Measurements from ENCODE around the gene CHCHD6. TPM values are rescaled to one million over a fixed set of nuclear protein-coding genes. Genes with fewer than 3 reads are reported as not detected.

The CHCHD6 gene
- total RNA-seq, 2 donors from 2014 or later: 8.4 to 10.9 TPM

- Histone ChIP-seq H3K27me3 (no peaks in the 10 kb centered on the region), H3K9me3 (no peaks in the 10 kb centered on the region)
- DNase-seq (ENCODE audit: low spot score): peak; percentile 52
Observed at GRCh38 chr3:126834596-126835471, 130.8 kb downstream of the CHCHD6 start.

GRCh38 chr3:126835472-126836219 lies 131.6 kb downstream of the CHCHD6 start:
- Histone ChIP-seq H3K4me1 (no peaks in the 10 kb centered on the region), H3K4me3 (no peak overlapping the region), H3K9me3 (no peaks in the 10 kb centered on the region), H3K27me3 (no peaks in the 10 kb centered on the region), H3K36me3 (no peaks in the 10 kb centered on the region), H3K27ac (no peak overlapping the region)
- peak; percentile 42 for DNase-seq (ENCODE audit: low spot score)
- no peak for TF ChIP-seq CTCF (IDR thresholded peaks at IDR 0.05)

More at GRCh38 chr3:126834596-126835471, 130.8 kb downstream of the CHCHD6 start:
- Histone ChIP-seq H3K36me3 (no peaks in the 10 kb centered on the region), H3K4me3 (no peak overlapping the region), H3K27ac (no peak overlapping the region), H3K4me1 (no peaks in the 10 kb centered on the region)
- TF ChIP-seq CTCF (IDR thresholded peaks at IDR 0.05): no peak

GRCh38 chr3:126836220-126836860 lies 132.3 kb downstream of the CHCHD6 start:
- H3K36me3 ChIP-seq: no peaks in the 10 kb centered on the region
- H3K4me3 ChIP-seq: no peak overlapping the region
- H3K27me3 ChIP-seq: no peaks in the 10 kb centered on the region
- H3K27ac ChIP-seq: no peak overlapping the region
- H3K9me3 ChIP-seq: no peaks in the 10 kb centered on the region
- peak; percentile 28 for DNase-seq (ENCODE audit: low spot score)
- TF ChIP-seq CTCF (IDR thresholded peaks at IDR 0.05): no peak
- H3K4me1 ChIP-seq: no peaks in the 10 kb centered on the region

GRCh38 chr3:126837773-126838172 lies 133.7 kb downstream of the CHCHD6 start:
- DNase-seq (ENCODE audit: low spot score): no peak
- Histone ChIP-seq H3K4me3 (no peak overlapping the region), H3K9me3 (no peaks in the 10 kb centered on the region), H3K36me3 (no peaks in the 10 kb centered on the region), H3K27ac (no peak overlapping the region), H3K4me1 (no peaks in the 10 kb centered on the region), H3K27me3 (no peaks in the 10 kb centered on the region)
- TF ChIP-seq CTCF (IDR thresholded peaks at IDR 0.05): no peak

GRCh38 chr3:126845920-126846715 lies 142.1 kb downstream of the CHCHD6 start:
- no peaks in the 10 kb centered on the region for H3K27me3 ChIP-seq
- no peak for TF ChIP-seq CTCF (IDR thresholded peaks at IDR 0.05)
- H3K36me3 ChIP-seq: no peaks in the 10 kb centered on the region
- no peak overlapping the region for H3K27ac ChIP-seq
- H3K4me3 ChIP-seq: no peak overlapping the region
- DNase-seq (ENCODE audit: low spot score): peak; percentile 32
- H3K4me1 ChIP-seq: peaks cover 0 to 21% of the 10 kb centered on the region in 2 donors
- no peaks in the 10 kb centered on the region for H3K9me3 ChIP-seq

All from right atrium auricular region (tissue), 2 donors.